GM12872 (cell line): Measurements from ENCODE around the gene RAD51B.

Source experiments
- TF ChIP-seq, protein P1 (sequence below): IDR thresholded peaks from 3 replicates; pipeline ENCODE4 v1.5.1; 2011; ENCODE audit warnings: low read depth, mild to moderate bottlenecking, low read length, moderate library complexity; ENCODE audit not compliant: insufficient read depth

Gene RAD51B

DNA sequence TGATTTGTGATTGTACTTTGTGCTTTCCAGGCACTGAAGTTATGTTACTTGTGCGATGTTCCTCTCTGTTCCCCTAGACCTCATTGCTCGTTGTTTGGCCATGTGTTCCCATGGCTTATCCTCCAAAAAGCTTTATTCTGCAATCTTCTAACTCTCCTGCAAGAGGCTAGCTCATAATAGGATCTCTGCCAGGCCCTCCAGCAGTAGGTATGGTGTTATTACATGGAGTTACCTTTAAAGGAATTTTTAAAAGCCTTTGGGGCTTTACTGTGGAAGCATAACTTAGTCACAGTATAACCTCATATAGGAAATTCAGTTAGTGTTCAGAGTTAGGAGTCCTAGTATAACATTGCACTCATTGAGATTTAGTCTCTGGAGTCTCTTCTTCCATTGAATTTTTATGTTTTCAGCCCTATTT lies 292.3 kb downstream of the RAD51B start:
- TF ChIP-seq, protein P1, sequence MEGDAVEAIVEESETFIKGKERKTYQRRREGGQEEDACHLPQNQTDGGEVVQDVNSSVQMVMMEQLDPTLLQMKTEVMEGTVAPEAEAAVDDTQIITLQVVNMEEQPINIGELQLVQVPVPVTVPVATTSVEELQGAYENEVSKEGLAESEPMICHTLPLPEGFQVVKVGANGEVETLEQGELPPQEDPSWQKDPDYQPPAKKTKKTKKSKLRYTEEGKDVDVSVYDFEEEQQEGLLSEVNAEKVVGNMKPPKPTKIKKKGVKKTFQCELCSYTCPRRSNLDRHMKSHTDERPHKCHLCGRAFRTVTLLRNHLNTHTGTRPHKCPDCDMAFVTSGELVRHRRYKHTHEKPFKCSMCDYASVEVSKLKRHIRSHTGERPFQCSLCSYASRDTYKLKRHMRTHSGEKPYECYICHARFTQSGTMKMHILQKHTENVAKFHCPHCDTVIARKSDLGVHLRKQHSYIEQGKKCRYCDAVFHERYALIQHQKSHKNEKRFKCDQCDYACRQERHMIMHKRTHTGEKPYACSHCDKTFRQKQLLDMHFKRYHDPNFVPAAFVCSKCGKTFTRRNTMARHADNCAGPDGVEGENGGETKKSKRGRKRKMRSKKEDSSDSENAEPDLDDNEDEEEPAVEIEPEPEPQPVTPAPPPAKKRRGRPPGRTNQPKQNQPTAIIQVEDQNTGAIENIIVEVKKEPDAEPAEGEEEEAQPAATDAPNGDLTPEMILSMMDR = no peak

DNA sequence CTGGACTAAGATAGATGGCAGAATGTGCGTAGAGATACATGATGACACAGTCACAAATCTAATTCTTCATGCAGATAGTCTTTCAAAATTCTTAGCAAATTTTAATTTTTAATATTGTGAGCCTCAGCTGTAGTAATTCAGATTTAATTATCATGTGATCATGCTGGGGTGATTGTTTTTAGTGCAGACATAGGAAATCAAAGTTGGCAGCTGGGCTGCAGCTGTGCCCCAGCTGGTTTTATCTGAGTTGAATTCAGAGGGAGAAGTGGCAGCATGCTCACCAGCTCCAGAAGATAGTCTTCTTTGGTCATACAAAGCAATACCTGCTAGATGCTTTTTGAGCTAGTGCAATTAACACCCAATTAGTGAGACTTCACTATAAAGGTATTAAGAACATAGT lies 292.9 kb downstream of the RAD51B start:
- TF ChIP-seq, protein P1 = no peak

DNA sequence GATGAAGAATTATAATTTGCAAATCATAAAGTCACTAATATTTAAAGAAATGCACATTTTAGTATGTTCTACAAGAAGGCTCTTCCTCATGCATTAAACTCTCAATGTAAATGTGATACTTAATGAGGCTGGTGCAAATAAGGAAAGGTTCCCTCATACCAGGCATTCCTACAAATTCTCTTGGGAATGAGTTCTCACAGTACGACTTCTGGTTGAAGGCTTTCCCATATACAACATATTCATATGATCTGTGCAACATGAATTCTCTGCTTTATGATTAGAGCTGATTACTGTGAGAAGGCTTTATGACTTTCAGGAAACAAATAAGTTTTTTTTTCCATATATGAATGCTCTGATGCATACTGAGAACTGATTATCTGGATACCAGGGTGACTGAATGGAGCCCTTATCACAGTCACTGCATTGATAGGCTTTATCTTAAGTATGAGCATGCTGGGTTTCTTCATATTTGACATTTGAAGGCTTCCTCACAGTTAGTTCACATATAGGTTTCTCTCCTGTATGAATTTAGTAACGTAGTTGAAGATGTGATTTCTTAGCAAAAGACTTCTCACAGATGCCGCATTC lies 293.9 kb downstream of the RAD51B start:
- TF ChIP-seq, protein P1 = no peak

DNA sequence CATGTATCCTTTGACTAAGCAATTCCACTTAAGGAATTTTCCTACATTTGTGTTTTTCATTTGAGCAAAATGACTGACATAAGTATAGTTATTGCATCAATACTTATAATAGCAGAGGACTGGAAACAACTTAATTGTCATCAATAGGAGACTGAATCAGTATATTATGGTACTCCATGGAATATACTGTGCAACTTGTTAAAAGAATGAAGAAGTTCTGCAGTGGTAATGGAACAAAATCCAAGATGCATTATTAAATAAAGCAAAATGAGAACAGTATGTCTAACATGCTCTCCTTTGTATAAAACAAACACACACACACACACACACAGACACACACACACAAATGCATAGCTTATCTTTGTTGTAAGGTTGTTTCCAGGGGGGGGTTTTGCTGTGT lies 303.1 kb downstream of the RAD51B start:
- TF ChIP-seq, protein P1 = no peak

DNA sequence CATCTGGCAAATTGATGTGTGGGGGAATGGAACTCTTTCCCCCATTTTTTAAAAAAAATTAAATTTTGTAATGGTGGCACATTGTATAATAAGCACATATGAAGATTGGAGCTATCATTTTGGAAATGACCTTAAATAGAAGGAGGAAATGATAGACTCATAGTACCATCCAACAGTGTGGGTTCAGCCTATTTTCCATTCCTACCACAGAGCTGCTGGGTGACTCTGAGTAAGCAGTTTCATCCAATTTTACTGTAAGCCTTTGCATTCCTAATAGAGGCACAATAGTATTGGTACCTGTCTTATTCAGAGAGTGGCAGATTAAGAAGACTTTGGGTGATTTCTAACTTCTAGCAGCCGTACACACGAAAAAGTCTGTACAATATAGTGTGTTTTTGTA lies 304.5 kb downstream of the RAD51B start:
- TF ChIP-seq, protein P1 = no peak

DNA sequence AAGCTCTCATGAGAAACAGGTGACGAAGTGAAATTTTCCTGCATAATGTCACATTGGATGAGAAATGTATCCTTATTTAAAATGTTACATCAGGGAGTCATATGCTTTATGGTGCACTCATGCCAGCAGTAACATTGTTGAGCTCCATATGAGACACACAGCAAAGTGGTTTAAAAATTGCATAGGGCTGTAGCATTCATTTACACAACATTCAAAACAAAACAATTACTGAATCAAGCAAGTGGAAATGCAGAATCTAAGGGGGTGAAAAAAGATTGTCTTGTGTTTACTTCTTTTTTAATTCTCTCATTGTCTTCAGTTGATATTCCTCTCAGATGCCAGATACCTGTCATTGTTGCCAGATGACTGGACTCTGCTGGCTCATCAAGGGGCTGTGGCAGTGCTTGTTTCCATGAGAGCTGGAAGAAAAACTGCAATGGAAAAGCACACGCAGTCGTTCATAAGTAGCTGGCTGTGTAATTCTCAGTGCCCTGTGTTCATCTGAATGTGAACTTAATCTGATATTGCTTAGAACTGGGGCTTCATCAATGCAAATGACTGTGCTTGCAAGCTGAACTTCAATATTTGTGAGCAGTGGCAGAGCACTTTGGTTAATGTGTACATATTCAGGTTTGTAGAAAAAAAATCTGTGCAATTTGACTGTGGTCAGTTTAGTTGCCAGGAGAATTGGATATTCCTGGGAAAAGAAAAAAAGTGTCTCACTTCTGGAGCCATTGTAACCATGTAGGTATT lies 305.6 kb downstream of the RAD51B start:
- TF ChIP-seq, protein P1 = no peak

DNA sequence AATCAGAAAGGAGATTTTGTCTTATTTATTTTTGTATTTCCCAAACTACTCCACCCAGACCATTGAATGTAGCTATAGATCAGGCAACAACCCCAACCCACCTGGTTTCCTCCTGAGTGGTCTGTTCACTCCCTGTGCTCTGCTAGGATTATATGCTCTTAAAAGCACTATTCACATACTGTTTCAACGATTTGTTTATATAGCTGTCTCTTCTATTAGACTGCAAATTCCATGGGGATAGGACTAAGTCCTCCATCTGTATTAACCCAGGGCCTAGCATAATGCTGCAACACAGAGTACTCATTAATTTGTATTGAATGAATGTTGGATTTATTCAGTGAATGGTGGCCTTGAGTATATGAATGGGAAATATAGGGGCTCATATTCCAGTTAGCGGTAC lies 307.6 kb downstream of the RAD51B start:
- TF ChIP-seq, protein P1 = no peak
